IPS-NIHi7 (cell line): ENCODE data around the gene SUGCT.
"Not testable (repeated sequence)": the region's sequence is repeated elsewhere in the genome, so short reads cannot be mapped to it uniquely, and the experiment has no call there.

Source experiments
- DNase-seq: peaks from one replicate; pipeline ENCODE4 v3.0.0; 2012; ENCODE audit warnings: mixed read lengths; ENCODE audit errors: extremely low spot score

The SUGCT gene

DNA sequence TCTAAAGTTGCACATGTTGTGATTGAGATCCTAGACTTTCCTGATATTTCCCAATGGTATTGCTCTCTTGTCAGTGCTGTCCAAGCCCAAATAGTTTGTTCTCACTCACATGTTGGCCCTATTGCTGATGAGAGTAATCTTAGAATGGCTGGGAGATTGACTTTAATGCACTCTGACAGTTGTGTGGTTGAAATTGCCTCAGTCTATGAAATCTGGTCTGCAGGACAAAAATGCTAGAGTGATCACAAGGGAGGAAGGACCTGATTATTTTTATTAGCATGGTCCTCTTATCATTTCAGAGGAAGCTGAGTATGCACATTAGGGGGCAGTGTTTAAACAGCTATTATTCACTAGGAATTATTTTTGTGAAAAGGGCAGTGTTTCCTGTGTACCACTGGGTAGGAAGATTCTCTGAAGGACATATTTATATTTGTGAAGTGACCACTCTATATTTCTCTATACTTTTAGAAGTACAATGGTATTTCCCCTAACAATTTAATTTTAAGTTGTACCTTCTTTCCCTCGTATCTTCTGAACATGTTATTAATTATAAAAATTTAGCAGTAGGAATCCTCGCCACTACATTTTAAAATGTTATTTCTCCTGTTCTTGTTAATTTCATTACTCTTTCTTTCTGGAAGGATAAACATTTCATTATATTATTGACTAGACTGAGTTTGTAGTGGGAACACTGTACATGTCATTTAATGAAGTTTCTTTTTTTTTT, 64.4 kb downstream of the SUGCT start:
- DNase-seq: peak; percentile 21

DNA sequence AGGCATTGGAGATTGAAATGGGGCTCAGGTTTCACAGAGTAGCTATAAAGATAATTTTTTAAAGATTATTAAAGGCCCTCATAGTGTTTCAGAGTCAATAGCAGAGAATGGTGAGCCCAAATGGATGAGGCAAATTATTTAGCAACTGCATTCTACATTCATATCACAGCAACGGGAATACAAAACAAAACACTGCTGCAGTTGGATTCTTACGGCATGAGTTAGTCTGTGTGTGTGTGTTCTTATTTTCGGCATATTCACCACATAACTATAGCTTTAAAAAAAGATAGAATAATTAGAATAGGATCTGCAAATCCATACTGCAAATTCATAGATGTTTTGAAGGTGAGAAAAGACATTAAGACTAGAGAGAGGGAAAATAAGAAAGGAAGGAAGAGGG, 66.0 kb downstream of the SUGCT start:
- no peak for DNase-seq

DNA sequence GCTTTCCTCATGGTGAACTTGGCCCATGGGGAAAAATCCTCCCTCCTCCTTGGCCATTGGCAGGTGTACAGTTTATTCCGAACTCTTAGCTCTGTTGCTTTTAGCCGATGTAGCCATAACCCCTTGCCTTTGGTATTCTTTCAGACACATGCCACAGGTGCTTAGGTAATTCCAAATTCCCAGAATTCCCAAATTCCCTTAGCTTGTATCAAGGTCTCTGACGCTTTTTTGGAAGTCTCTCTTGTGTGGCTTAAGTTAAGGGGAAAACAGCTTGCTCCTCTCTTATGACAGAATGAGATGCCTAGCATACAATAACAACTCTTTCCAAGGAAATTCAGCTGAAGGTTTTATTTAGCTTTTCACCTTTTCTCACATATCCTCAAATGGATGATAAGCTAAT, 68.0 kb downstream of the SUGCT start:
- no peak for DNase-seq

DNA sequence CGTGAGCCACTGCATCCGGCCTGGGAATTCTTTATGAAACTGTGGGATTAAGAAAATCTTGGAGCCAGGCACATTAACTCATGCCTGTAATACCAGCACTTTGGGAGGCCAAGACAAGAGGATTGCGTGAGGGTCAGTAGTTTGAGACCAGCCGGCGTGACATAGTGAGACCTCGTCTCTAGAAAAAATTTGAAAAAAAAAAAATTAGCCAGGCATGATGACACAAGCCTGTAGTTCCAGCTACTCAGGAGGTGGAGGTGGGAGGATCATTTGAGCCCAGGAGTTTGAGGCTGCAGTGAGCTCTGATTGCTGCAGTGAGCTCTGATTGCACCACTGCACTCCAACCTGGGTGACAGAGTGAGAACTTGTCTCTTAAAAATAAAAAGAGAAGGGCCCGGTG, 69.8 kb downstream of the SUGCT start:
- DNase-seq: no peak

DNA sequence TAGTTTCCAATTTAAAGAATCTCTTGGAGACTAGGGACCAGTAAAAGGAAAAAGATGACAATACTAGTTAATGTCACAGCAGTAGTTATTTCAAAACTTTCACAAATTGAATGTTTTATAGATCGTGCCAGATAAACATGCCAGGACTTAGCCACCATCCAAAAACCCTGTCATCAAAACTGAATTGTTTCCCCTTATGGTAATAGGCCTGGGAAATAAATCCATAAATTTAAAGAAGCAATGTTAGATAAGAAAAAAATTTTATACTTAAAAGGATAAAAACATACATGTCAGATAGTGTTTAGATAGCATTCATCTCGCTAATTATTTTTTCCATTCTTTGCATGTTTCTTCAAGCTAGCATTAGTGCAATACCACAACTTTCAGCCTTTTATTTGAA, 71.2 kb downstream of the SUGCT start:
- no peak for DNase-seq

DNA sequence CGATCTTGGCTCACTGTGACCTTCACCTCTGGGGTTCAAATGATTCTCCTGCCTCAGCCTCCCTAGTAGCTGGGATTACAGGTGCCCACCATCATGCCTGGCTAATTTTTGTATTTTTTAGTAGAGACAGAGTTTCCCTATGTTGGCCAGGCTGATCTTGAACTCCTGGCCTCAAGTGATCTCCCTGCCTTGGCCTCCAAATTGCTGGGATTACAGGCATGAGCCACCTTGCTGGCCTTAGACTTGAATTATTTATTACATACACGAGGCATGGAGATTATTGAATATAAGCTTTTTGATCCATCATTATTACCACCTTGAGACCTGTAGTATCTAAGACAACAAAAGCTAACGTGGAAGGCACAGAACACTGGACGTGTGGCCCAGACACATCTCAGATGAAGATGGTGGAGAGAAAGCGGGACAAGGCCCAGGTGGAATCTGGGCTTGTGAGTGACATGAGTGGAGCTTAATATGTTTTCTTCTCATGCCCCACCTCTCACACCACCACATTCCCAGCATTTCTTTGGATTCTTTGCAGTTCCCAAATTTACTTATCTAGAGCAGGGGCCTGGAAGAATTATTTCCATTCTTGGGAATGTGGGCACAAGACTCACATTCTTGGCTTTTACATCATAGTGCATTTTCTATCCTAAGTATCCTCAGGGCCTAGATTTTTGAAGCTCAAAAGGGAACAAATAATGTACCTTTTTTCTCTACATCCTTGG, 76.6 kb downstream of the SUGCT start:
- no peak for DNase-seq

DNA sequence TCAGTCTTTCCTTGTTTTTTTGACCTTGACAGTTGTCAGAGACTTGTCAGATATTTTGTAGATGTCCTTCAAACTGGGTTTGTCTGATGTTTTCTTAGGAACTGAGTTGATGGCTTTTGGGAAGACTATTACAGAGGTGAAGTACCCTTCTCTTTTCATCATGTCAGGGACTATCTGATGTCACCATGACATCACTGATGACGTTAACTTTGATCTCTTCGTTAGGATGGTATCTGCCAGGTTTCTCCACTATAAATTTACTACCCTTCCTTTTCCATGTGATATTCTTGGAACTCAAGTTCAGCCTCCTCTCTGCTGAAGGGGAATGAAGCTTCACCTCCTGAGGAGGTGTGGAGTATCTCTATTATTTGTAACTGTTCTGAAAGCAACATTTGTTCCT, 78.5 kb downstream of the SUGCT start:
- no peak for DNase-seq

DNA sequence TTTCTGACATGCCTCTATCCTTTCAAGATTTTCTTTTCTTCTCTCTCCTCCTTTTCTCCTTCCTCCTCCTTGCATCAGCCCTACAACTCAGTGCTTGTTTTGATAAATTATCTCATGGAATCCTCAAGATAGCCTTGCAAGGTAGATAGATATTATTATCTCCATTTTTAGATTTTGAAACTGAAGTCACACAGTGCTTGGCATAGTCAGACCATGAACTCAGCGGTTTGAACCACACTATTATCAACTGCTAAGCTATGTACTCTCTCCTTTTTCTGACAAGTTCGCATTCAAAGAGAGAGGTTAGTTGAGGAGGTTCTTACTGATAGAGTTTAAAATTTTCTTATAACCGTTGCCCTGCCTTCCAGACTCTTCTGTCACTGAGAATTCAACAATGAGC, 79.1 kb downstream of the SUGCT start:
- no peak for DNase-seq

DNA sequence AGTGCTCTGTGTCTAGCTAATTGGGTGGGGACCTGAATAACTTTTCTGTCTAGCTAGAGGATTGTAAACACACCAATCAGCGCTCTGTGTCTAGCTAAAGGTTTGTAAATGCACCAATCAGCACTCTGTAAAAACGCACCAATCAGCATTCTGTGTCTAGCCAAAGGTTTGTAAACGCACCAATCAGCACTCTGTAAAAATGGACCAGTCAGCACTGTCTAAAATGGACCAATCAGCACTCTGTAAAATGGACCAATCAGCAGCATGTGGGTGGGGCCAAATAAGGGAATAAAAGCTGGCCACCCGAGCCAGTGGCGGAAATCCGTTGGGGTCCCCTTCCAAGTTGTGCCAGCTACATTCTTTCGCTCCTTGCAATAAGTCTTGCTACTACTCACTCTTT, 83.8 kb downstream of the SUGCT start:
- DNase-seq: not testable (repeated sequence)

DNA sequence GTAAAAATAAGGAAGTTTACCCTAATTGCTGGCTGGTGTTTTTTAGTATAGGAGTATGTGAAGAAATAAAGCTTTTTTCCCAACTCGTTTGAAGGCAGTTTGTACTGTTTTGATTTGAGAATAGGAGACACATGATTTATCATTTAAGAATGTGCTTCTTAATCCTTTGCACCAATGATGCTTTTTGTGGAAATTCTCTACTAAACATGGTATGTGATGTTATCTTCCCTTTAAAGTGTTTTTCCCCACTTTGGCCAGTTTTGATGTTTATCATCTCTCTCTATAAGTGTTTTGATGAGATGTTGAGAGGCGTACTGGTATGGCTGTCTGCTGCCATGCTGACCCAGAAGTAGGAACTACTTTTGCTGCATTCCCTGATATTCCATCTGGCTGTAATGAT, 85.1 kb downstream of the SUGCT start:
- DNase-seq: no peak

DNA sequence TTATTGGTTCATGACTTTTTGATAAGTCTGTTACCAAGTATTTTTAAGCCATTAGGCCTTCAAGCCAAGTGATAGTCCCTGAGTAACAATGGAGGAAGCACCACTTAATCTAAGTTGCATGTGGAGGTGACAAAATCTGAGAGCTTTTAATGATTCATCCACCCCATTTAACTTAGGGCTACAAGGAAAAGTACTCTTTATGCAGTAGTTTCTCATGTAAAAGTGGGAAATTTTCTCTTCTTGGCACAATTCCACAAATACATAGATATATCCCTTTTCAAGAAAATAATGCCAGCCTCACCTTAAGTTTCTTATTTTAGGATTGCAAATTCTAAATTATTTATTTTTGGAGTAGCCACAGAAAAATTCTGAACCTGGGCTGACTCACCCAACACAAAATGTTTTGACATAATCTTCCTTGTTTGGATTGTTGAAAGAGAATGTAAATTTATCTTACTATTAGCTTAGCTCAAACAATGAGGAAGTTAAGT, 85.7 kb downstream of the SUGCT start:
- no peak for DNase-seq

DNA sequence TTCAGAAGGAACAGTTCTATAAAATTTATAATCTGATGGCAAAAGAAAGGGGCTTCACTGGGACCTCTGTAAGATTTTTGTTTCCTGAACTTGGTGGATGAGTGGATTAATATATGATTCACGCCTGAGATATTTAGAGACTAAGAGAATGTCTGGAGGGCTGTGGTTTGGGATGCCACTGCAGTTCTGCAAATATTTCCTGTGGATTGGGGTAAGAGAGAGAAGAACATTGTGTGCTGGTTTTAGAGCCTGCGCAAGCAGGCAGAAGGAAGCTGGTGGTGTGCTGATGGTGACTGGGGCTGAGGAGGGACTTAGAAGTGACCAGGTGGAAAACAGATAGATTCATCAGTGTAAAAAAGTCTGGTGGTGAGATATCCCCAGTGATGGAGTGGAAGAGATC, 87.0 kb downstream of the SUGCT start:
- no peak for DNase-seq

DNA sequence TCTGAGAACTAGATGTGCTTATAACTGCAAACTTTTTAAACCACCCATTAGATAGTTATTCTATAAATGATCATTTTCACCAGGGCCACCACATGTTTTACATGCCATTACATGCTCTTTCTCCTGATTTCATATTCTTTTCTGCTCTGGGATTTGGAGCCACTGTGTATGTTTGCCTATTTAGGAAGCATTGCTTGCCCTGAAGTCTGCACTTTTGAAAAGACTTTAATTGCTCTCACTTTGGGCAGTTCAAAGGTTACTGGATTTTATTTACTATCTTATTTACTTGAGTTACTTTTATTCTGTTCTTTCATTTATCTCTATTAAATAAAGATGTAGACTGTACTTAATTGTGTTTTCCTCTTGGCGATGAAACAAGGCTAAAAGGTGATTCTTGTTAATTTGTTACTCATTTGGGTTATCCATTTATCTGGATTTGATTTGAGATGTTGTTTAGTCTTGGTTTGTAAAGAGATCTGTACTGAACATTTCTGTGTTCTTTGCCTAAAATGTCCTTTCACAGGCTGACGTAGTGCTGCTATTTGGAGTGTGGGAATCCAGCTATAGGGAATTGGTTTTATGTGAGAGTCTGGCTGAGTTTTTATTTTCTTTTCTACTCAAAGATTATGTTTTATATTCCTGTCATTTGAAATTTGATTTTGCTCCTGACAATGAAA, 88.8 kb downstream of the SUGCT start:
- DNase-seq: no peak

DNA sequence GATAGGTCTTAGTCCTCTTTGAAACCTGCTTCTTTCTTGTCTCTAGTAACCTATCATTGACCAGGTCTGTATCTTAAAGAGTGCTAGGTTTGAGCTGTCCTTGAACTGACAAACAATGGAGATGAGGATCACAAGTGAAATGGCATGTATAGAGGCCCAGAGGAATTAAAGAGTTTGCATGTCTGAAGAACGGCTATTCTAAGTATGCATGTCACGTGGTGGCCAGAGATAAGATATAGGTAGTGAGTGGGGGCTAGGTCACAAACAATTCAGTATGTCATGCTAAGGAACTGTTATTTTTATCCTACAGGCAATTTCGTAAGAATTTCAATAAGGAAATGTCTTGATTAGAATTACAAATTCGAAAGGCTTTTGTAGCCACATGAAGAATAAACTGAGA, 95.3 kb downstream of the SUGCT start:
- no peak for DNase-seq

DNA sequence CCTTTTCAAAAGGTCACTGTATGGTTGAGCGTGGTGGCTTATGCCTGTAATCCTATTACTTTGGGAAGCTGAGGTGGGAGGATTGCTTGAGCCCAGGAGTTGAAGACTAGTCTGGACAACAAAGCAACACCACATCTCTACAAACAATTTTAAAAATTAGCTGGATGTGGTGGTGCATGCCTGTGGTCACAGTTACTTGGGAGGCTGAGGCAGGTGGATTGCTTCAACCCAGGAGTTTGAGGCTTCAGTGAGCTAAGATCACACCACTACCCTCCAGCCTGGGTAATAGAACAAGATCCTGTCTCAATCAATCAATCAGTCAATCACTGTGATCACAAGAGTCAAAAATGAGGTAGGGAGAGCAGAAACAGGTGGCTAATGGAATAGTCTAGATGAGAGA, 97.0 kb downstream of the SUGCT start:
- no peak for DNase-seq

DNA sequence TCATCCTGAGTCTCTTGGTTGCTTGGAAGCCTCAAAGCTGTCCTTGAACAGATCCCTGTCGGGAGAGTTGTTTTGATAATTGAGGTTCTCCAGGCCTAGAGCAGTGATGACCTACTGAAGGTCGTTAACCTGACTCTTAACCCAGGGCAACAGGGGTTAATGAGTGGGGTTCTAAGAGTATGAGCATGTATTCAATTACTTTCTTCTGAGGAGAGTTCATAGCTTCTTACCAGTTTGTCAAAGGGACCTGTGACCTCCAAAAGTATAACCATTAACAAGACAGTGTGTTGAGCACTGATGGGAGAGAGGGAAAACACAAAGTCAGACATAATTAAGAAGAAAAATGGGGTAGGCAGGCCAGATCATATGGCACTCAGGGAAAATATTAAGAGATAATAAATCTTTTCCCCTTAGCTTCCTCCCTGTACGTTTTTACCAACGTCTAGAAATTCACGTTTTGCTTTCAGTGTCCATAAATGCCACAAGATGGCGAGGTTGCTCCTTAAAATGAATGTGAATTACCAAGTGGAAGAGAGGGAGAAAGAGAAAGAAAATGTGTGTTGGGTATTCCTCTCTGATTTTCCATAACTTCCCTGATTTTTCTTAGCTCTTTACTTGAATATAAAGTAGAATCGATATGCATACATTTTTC, 97.6 kb downstream of the SUGCT start:
- DNase-seq: peak; percentile 17

DNA sequence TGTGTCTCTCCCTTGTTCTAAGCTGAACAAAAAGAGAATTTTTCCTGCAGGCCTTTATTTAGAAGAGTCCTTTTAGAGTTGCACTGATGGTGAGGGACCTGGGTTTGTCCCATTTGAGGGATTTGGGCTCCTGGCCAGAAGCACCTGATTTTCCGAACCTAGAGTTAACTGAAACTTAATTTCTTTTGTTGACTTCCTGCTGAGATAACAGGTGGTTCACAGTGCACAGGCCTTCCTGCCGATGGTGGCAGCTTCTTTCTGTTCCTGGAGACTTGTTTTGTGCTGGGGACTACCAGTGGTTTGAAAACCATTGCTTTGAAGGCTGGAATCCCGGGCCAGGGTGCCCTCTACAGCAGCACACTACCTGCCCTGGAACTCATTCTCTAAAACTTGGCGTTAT, 99.2 kb downstream of the SUGCT start:
- DNase-seq: no peak

DNA sequence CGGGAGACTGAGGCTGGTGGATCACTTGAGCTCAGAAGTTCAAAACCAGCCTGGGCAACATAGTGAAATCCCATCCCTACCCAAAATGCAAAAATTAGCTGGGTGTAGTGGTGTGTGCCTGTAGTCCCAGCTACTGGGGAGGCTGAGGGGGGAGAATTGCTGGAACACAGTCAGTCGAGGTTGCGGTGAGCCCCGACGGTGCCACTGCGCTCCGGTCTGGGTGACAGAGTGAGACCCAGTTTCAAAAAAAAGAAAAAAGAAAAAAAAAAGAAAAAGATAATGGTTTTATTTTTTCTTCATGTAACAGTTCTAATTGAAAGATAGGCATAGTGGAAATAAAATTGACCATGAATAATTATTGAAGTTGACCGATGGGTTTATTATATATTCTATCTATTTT, 99.9 kb downstream of the SUGCT start:
- DNase-seq: no peak

DNA sequence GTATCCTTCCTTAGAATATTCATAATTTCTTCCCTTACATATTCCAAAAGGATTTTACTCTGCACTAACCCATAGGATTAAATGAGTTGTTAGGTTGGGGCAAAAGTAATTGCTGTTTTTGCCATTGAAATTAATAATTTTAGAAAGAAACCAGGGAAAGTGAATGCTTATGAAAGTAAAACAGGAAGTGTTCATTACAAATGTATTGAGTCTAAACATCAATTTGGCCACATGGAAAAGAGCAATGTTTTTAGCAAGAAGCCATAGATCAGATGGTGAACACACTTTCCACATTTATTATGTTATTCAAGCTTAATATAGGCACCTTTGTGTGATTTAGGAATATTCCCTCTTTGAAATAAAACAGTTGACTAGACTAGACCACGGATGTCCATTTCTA, 102.9 kb downstream of the SUGCT start:
- no peak for DNase-seq

DNA sequence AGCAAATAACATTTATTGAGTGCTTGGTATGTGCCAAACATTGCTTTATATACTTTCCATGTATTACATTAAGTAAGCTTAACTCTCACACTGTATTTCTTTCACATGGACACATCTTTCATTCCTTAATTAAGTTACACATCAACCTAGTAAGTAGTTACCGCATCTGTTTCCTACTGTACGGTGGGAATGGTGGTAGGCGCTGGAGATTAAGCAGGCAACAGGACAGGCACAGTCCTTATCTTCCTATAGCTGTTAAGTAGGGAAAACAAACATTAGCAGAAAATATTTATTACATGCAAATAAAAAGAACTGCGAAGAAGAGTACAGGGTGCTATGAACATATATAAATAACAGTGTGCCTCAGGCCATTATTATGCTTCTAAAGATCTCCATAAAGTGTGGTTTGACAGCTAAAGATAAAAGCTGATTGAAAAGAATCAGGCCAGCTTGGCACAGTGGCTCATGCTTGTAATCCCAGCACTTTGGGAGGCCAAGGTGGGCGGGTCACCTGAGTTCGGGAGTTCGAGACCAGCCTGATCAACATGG, 105.0 kb downstream of the SUGCT start:
- no peak for DNase-seq

DNA sequence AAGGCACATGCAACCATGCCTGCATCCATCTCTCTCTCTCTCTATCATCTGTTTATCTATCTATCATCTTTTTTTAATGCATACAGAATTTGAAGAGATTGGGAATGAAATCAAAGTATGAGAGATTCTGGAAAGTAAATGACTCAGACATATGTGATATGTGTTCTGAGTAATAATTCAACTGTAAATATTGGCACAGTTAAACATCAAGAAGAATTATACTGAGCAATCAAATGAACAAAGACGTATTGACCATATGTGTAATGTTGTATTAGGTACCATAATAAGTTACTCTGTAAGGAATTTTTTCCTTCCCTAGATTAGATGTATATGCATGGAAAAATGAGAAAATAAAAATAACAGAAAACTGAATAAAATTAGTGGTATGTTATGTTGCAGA, 108.3 kb downstream of the SUGCT start:
- no peak for DNase-seq

DNA sequence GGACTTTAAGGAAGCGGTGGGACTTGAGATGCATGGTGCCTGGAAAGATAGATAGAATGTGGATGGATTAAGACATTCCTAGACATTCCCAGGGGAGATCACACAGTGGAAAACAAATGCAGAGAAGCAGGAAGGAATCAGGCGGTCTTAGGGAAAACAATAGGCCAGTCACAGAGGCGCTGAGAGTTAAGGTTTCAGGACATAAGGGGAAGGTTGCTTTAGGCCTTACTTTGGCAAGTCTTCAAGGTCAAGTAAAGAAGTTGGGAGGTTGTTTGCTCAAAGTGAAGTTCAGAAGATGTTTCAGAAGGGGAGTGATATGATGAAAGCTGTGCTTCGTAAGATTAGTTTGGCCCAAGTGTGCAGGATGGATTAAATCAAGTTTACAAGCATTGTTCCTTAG, 109.4 kb downstream of the SUGCT start:
- DNase-seq: no peak
